Type B pancreatic cell (in vitro differentiated cells): ENCODE measurements around the gene KIF19. TPM values are rescaled to one million over a fixed set of nuclear protein-coding genes. Genes with fewer than 3 reads are reported as not detected.

Experiments
- DNase-seq: peaks from one replicate; pipeline ENCODE4 v3.0.0; 2021; ENCODE audit warnings: mixed read lengths; ENCODE audit not compliant: unreplicated experiment; ENCODE audit errors: extremely low spot score
- H3K27ac Mint-ChIP-seq: 2 replicates; pipeline ENCODE4 v1.8.0; 2021; ENCODE audit warnings: mild to moderate bottlenecking, mixed read lengths
- H3K27me3 Mint-ChIP-seq: 2 replicates; pipeline ENCODE4 v1.8.0; 2021; ENCODE audit warnings: mixed read lengths
- H3K36me3 Mint-ChIP-seq: 2 replicates; pipeline ENCODE4 v1.8.0; 2021; ENCODE audit warnings: mixed read lengths
- H3K4me1 Mint-ChIP-seq: one replicate; pipeline ENCODE4 v1.8.0; 2021; ENCODE audit warnings: mixed read lengths; ENCODE audit not compliant: unreplicated experiment
- H3K4me3 Mint-ChIP-seq: 2 replicates; pipeline ENCODE4 v1.8.0; 2021; ENCODE audit warnings: mild to moderate bottlenecking, mixed read lengths
- H3K9me3 Mint-ChIP-seq: 2 replicates; pipeline ENCODE4 v1.8.0; 2021; ENCODE audit warnings: mixed read lengths
- total RNA-seq: library from RNA; stranded (reverse); gene quantifications from 2 replicates; pipeline ENCODE4 v1.2.1, GENCODE V29; 2021; ENCODE audit warnings: low replicate concordance
- TF ChIP-seq, protein P1 (sequence below): fragments of 200-600 bp; sonication (generic); conservative IDR thresholded peaks from 2 replicates; pipeline ENCODE4 v1.5.0; 2021; ENCODE audit warnings: antibody characterized with exemption, mild to moderate bottlenecking

Gene KIF19
- total RNA-seq, 1 donor from 2014 or later, result 2.9 TPM

- no peak for DNase-seq
- Mint-ChIP-seq H3K27me3 (peaks cover 4% of the 10 kb centered on the region), H3K36me3 (no peaks in the 10 kb centered on the region), H3K4me1 (no peaks in the 10 kb centered on the region), H3K27ac (no peak overlapping the region), H3K4me3 (no peak overlapping the region), H3K9me3 (no peaks in the 10 kb centered on the region)
- TF ChIP-seq, protein P1, sequence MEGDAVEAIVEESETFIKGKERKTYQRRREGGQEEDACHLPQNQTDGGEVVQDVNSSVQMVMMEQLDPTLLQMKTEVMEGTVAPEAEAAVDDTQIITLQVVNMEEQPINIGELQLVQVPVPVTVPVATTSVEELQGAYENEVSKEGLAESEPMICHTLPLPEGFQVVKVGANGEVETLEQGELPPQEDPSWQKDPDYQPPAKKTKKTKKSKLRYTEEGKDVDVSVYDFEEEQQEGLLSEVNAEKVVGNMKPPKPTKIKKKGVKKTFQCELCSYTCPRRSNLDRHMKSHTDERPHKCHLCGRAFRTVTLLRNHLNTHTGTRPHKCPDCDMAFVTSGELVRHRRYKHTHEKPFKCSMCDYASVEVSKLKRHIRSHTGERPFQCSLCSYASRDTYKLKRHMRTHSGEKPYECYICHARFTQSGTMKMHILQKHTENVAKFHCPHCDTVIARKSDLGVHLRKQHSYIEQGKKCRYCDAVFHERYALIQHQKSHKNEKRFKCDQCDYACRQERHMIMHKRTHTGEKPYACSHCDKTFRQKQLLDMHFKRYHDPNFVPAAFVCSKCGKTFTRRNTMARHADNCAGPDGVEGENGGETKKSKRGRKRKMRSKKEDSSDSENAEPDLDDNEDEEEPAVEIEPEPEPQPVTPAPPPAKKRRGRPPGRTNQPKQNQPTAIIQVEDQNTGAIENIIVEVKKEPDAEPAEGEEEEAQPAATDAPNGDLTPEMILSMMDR, result no peak
Observed at GRCh38 chr17:74371653-74372147, 45.7 kb downstream of the KIF19 start.

- DNase-seq, result no peak
- Mint-ChIP-seq H3K27ac (peak overlapping the region; percentile 55), H3K9me3 (no peaks in the 10 kb centered on the region), H3K36me3 (no peaks in the 10 kb centered on the region), H3K27me3 (peaks cover 9% of the 10 kb centered on the region), H3K4me1 (no peaks in the 10 kb centered on the region), H3K4me3 (no peak overlapping the region)
- TF ChIP-seq, protein P1, result no peak
Observed at GRCh38 chr17:74372426-74372825, 46.4 kb downstream of the KIF19 start.

DNA sequence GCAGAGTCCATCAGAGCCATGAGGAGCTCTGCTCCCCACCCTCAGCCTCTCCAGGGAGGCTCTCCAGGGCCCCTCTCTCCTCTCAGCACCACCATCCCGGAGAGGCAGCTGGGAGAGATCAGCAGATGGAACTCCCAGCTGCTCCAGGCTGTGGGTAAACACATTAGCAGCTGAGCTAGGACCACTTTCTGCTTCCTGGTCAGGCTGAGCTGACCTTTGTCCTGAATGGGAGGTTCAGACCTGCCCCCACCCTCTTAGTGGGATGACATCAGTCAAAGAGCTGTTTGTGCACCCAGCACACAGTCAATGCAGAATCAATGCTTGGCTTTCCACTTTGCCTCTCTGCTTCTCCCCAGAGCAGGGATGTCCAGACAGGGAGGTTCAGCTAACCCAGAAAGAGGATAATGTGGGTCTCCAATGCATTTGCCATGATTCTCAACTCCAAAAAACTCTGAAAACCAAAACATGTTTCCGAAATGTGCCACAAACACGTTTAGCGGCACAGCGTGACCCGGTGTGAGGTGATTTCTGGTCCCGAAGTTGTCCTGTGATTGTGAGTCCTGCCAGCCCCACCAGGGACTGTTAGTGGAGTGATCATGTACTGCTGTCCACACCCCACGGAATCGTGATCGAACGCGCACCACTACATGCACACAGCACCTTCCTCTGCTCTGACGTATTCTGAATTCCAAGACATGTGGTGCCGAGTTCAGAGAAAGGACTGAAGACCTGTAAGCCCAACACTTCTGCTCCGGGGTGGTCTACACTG, 48.0 kb downstream of the KIF19 start:
- TF ChIP-seq, protein P1, result no peak
- peaks cover 11% of the 10 kb centered on the region for H3K27me3 Mint-ChIP-seq
- DNase-seq, result no peak
- H3K27ac Mint-ChIP-seq, result peak overlapping the region; percentile 55
- H3K9me3 Mint-ChIP-seq, result no peaks in the 10 kb centered on the region
- H3K4me3 Mint-ChIP-seq, result no peak overlapping the region
- H3K36me3 Mint-ChIP-seq, result no peaks in the 10 kb centered on the region
- no peaks in the 10 kb centered on the region for H3K4me1 Mint-ChIP-seq

- DNase-seq, result no peak
- TF ChIP-seq, protein P1, result no peak
- no peaks in the 10 kb centered on the region for H3K36me3 Mint-ChIP-seq
- no peak overlapping the region for H3K4me3 Mint-ChIP-seq
- H3K4me1 Mint-ChIP-seq, result no peaks in the 10 kb centered on the region
- no peak overlapping the region for H3K27ac Mint-ChIP-seq
- no peaks in the 10 kb centered on the region for H3K9me3 Mint-ChIP-seq
- H3K27me3 Mint-ChIP-seq, result peaks cover 11% of the 10 kb centered on the region
Observed at GRCh38 chr17:74374858-74375257, 48.8 kb downstream of the KIF19 start.

GRCh38 chr17:74379495-74380085, 53.6 kb downstream of the KIF19 start:
- no peaks in the 10 kb centered on the region for H3K9me3 Mint-ChIP-seq
- no peak overlapping the region for H3K4me3 Mint-ChIP-seq

More at GRCh38 chr17:74379495-74380085, 53.6 kb downstream of the KIF19 start:
- Mint-ChIP-seq H3K27ac (no peak overlapping the region), H3K27me3 (peaks cover 11% of the 10 kb centered on the region), H3K4me1 (peaks cover 16% of the 10 kb centered on the region), H3K36me3 (no peaks in the 10 kb centered on the region)
- TF ChIP-seq, protein P1, result peak; percentile 98
- peak; percentile 97 for DNase-seq
